Measurements from ENCODE around the gene SNX33.

DNA sequence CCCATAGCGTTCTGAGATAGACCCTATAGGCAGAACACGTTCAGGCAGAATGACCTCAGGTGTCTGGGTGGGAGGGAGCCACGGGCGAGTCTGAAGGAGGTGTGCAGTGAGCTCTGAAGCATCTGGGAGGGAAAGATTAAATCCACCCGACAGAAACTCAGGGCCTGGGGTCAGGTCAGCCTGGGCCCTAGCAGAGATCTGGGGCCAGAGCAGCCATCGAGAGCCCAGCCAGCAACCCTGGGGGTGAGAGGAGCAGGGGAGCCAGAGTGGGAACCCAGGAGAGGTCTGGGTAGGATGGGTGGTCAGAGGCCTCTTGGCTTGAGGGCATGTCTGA lies 22.1 kb downstream of the SNX33 start:
- TF ChIP-seq, protein P1, sequence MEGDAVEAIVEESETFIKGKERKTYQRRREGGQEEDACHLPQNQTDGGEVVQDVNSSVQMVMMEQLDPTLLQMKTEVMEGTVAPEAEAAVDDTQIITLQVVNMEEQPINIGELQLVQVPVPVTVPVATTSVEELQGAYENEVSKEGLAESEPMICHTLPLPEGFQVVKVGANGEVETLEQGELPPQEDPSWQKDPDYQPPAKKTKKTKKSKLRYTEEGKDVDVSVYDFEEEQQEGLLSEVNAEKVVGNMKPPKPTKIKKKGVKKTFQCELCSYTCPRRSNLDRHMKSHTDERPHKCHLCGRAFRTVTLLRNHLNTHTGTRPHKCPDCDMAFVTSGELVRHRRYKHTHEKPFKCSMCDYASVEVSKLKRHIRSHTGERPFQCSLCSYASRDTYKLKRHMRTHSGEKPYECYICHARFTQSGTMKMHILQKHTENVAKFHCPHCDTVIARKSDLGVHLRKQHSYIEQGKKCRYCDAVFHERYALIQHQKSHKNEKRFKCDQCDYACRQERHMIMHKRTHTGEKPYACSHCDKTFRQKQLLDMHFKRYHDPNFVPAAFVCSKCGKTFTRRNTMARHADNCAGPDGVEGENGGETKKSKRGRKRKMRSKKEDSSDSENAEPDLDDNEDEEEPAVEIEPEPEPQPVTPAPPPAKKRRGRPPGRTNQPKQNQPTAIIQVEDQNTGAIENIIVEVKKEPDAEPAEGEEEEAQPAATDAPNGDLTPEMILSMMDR (optimal IDR thresholded peaks at IDR 0.05 in 1 of 3, IDR thresholded peaks at IDR 0.05 in 1 of 3, conservative IDR thresholded peaks at IDR 0.05 in 1 of 3; ENCODE audit: extremely low read depth in 1 of 3, insufficient read depth in 2 of 3, low read length in 3 of 3): no peak
- TF ChIP-seq EZH2 (IDR thresholded peaks at IDR 0.05; ENCODE audit: low read length): no peak

Measured in keratinocyte (primary cell).